ENCODE data around the gene NMT1.

NMT1 gene

GRCh38 chr17:45086391-45086790, 25.3 kb downstream of the NMT1 start:
- no peak for DNase-seq

GRCh38 chr17:45086865-45087503, 25.9 kb downstream of the NMT1 start:
- DNase-seq = no peak

- peak; percentile 85 for DNase-seq
Measured at GRCh38 chr17:45087504-45087975, 26.4 kb downstream of the NMT1 start.

GRCh38 chr17:45087978-45088377, 26.9 kb downstream of the NMT1 start:
- DNase-seq = no peak

GRCh38 chr17:45088741-45089140, 27.6 kb downstream of the NMT1 start:
- DNase-seq = no peak

GRCh38 chr17:45090711-45091110, 29.6 kb downstream of the NMT1 start:
- peak; percentile 79 for DNase-seq

- DNase-seq = peak; percentile 37
Measured at GRCh38 chr17:45091778-45092425, 30.8 kb downstream of the NMT1 start.

GRCh38 chr17:45092911-45093430, 31.9 kb downstream of the NMT1 start:
- peak; percentile 99 for DNase-seq

- no peak for DNase-seq
Measured at GRCh38 chr17:45093444-45094110, 32.5 kb downstream of the NMT1 start.

GRCh38 chr17:45096141-45096540, 35.0 kb downstream of the NMT1 start:
- peak; percentile 48 for DNase-seq

- DNase-seq = no peak
Measured at GRCh38 chr17:45096926-45097325, 35.8 kb downstream of the NMT1 start.

- no peak for DNase-seq
Measured at GRCh38 chr17:45098081-45098868, 37.2 kb downstream of the NMT1 start.

- peak; percentile 74 for DNase-seq
Measured at GRCh38 chr17:45098869-45099616, 37.9 kb downstream of the NMT1 start.

- DNase-seq = no peak
Measured at GRCh38 chr17:45101546-45101882, 40.4 kb downstream of the NMT1 start.

GRCh38 chr17:45101883-45102811, 41.0 kb downstream of the NMT1 start:
- DNase-seq = no peak

GRCh38 chr17:45102856-45103255, 41.7 kb downstream of the NMT1 start:
- DNase-seq = no peak

- no peak for DNase-seq
Measured at GRCh38 chr17:45103269-45103795, 42.2 kb downstream of the NMT1 start.

GRCh38 chr17:45104029-45104428, 42.9 kb downstream of the NMT1 start:
- no peak for DNase-seq

- DNase-seq = no peak
Measured at GRCh38 chr17:45104497-45104896, 43.4 kb downstream of the NMT1 start.

- DNase-seq = no peak
Measured at GRCh38 chr17:45104907-45105624, 43.9 kb downstream of the NMT1 start.

Measured in fibroblast of skin of back (primary cell).